Measurements from ENCODE around the gene CLDN6.
A peak's percentile ranks its signal among the peaks of the same experiment; 100 is the strongest.

CLDN6 gene

DNA sequence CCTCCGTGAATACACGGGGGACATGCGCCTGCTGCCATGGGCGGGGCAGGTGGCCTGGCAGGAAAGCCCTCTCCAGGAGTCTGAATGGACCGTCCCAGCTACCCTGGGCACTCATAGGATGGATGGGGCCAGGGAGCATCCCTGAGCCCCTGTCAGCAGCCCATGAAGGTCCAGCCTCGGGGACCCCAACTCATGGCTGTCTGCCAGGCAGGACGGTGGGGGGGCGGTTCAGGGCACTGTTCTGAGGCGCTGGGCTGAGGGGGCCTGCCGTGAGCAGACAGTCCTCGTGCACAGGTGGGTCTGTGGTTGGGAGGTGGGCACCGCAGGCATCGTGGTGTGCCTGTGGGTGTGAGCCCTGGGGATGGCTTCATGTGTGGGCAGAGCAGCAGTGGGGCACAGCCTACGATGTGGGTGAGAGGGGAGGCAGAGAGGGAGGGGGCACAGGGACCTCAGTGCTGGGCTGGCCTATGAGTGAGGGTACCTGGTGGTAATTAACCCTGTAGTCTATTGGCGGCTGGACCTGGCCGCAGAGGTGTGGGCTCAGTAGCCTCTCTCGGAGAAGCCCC is 31.3 kb downstream of the CLDN6 start:
- no peak for DNase-seq (ENCODE audit: low read depth)
- TF ChIP-seq, protein P1, sequence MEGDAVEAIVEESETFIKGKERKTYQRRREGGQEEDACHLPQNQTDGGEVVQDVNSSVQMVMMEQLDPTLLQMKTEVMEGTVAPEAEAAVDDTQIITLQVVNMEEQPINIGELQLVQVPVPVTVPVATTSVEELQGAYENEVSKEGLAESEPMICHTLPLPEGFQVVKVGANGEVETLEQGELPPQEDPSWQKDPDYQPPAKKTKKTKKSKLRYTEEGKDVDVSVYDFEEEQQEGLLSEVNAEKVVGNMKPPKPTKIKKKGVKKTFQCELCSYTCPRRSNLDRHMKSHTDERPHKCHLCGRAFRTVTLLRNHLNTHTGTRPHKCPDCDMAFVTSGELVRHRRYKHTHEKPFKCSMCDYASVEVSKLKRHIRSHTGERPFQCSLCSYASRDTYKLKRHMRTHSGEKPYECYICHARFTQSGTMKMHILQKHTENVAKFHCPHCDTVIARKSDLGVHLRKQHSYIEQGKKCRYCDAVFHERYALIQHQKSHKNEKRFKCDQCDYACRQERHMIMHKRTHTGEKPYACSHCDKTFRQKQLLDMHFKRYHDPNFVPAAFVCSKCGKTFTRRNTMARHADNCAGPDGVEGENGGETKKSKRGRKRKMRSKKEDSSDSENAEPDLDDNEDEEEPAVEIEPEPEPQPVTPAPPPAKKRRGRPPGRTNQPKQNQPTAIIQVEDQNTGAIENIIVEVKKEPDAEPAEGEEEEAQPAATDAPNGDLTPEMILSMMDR (IDR thresholded peaks at IDR 0.05; ENCODE audit: insufficient read depth, low read depth, low read length, missing control alignments), result no peak
- H3K4me3 ChIP-seq (ENCODE audit: low read depth, low read length), result no peak overlapping the region

DNA sequence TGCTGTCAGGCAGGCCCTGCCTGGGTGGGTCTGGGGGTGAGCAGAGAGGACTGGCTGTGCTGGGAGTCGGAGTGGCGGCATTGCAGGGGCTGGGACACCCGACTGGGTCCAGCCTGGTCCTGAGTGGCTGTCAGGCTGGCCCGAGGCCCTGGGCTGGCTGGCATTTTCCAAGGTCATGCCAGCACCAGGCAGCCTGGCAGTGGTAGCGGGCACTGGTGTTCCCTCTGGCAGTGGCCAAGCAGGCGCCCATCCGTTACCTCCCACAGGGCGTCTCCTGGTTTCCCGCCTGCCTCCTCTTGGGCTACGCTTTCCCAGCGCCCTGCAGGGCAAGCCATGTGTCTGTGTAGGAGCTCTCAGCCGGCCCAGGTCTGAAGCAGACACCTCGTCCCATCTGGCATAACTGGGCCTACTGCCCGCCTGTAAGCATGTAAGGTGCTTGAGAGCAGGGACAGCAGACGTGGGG is 32.1 kb downstream of the CLDN6 start:
- H3K4me3 ChIP-seq (ENCODE audit: low read depth, low read length), result no peak overlapping the region
- TF ChIP-seq, protein P1 (IDR thresholded peaks at IDR 0.05; ENCODE audit: insufficient read depth, low read depth, low read length, missing control alignments), result no peak
- DNase-seq (ENCODE audit: low read depth), result no peak

DNA sequence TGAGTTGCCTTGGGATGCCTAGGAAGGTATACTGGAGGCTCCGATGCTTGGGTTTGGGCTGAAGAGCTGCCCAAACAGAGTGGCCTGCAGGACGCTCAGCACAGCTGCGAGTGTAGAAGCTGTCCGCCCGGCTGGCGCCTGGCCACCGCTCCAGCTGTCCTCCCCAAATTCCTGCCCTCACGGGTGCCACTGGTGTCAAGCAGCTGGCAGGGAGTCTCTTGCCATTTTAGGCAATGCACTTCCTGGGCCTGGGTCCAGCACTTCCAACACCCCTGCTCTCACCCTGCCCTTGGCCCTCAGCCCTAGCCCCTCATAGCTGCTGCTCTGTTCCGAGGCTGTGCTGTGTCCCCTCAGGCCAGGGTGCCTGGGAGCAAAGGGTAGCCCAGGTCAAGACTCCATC is 32.5 kb downstream of the CLDN6 start:
- no peak overlapping the region for H3K4me3 ChIP-seq (ENCODE audit: low read depth, low read length)
- TF ChIP-seq, protein P1 (IDR thresholded peaks at IDR 0.05; ENCODE audit: insufficient read depth, low read depth, low read length, missing control alignments), result no peak
- no peak for DNase-seq (ENCODE audit: low read depth)

DNA sequence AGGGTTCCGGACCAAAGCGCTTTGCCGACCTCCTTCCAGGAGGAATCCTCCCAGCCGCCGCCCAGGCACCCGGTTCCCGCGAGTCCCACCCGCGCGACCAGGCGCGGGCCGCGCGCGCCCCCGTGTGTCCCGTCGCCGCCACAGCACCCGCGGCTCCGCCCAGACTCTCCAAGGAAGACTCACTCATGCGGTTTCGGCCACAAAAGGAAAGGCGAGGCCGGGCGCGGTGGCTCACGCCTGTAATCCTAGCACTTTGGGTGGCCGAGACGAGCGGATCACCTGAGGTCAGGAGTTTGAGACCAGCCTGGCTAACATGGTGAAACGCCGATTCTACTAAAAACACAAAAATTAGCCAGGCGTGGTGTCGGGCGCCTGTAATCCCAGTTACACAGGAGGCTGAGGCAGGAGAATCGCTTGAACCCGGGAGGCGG is 34.3 kb downstream of the CLDN6 start:
- DNase-seq (ENCODE audit: low read depth), result peak; percentile 62
- H3K4me3 ChIP-seq (ENCODE audit: low read depth, low read length), result no peak overlapping the region
- TF ChIP-seq, protein P1 (IDR thresholded peaks at IDR 0.05; ENCODE audit: insufficient read depth, low read depth, low read length, missing control alignments), result peak; percentile 84

DNA sequence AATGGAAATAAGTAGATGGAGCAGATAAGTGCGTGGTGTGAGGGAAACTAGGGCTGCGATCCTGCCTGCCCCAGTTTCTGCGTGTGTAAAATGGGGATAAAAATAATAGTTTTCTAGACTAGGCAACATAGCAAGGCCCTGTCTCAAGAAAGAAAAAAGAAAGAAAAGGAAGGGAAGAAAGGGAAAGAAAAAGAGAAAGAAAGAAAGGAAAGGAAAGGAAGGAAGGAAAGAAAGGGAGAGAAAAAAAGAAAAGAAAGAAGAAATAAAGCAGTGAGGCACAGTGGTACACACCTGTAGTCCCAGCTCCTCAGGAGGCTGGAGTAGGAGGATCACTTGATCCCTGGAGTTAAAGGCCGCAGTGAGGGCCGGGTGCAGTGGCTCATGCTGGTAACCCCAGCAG is 35.6 kb downstream of the CLDN6 start:
- H3K4me3 ChIP-seq (ENCODE audit: low read depth, low read length), result no peak overlapping the region
- DNase-seq (ENCODE audit: low read depth), result no peak

DNA sequence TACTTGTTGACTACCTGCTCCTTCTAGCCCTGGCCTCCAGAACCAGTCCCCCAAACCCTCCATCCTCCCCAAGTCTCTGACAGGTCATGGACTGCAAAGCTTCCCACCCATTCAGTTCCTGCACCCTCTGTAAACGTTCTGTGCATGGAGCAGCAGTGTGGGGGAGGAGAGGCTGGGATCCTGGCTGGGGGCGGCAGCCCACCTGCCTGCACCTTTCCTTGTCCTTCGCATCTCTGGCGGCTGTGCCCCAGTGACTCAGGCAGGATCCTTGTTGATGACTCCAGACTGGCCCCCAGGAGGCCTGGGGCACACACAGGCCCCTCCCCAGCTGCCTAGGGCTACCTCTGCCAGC is 36.1 kb downstream of the CLDN6 start:
- DNase-seq (ENCODE audit: low read depth), result no peak
- H3K4me3 ChIP-seq (ENCODE audit: low read depth, low read length), result no peak overlapping the region
- TF ChIP-seq, protein P1 (IDR thresholded peaks at IDR 0.05; ENCODE audit: insufficient read depth, low read depth, low read length, missing control alignments), result no peak

More for the DNA sequence above, 35.6 kb downstream of the CLDN6 start:
- TF ChIP-seq, protein P1 (IDR thresholded peaks at IDR 0.05; ENCODE audit: insufficient read depth, low read depth, low read length, missing control alignments), result no peak
